Measurements from ENCODE around the gene PIK3R1.

The PIK3R1 gene

GRCh38 chr5:68299105-68299504, 83.5 kb downstream of the PIK3R1 start:
- no peak for FAIRE-seq

GRCh38 chr5:68299575-68299974, 84.0 kb downstream of the PIK3R1 start:
- no peak for FAIRE-seq

GRCh38 chr5:68303038-68303738, 87.6 kb downstream of the PIK3R1 start:
- no peak for FAIRE-seq

GRCh38 chr5:68303754-68304420, 88.3 kb downstream of the PIK3R1 start:
- no peak for FAIRE-seq

GRCh38 chr5:68304421-68305052, 89.0 kb downstream of the PIK3R1 start:
- FAIRE-seq = no peak

GRCh38 chr5:68305223-68305870, 89.8 kb downstream of the PIK3R1 start:
- FAIRE-seq = no peak

GRCh38 chr5:68306361-68307014, 90.9 kb downstream of the PIK3R1 start:
- FAIRE-seq = no peak

GRCh38 chr5:68313336-68313735, 97.8 kb downstream of the PIK3R1 start:
- no peak for FAIRE-seq

- FAIRE-seq = no peak
These were observed 98.9 kb downstream of the PIK3R1 start for GRCh38 chr5:68314465-68314864.

- no peak for FAIRE-seq
These were observed 100.2 kb downstream of the PIK3R1 start for GRCh38 chr5:68315679-68316271.

GRCh38 chr5:68316469-68316868, 100.9 kb downstream of the PIK3R1 start:
- FAIRE-seq = no peak

- no peak for FAIRE-seq
These were observed 102.1 kb downstream of the PIK3R1 start for GRCh38 chr5:68317646-68318045.

- no peak for FAIRE-seq
These were observed 103.6 kb downstream of the PIK3R1 start for GRCh38 chr5:68318955-68319705.

- no peak for FAIRE-seq
These were observed 104.3 kb downstream of the PIK3R1 start for GRCh38 chr5:68319706-68320412.

GRCh38 chr5:68320413-68320986, 104.9 kb downstream of the PIK3R1 start:
- FAIRE-seq = no peak

GRCh38 chr5:68325065-68325580, 109.6 kb downstream of the PIK3R1 start:
- FAIRE-seq = no peak

- no peak for FAIRE-seq
These were observed 114.1 kb downstream of the PIK3R1 start for GRCh38 chr5:68329554-68330255.

- FAIRE-seq = no peak
These were observed 115.0 kb downstream of the PIK3R1 start for GRCh38 chr5:68330574-68330973.

GRCh38 chr5:68331192-68332079, 115.9 kb downstream of the PIK3R1 start:
- FAIRE-seq = no peak
